ENCODE measurements around the gene ABCB11. TPM values are rescaled to one million over a fixed set of nuclear protein-coding genes. Genes with fewer than 3 reads are reported as not detected.

Gene ABCB11
- polyA plus RNA-seq, 1 donor from 2014 or later = not detected

GRCh38 chr2:168992026-168992425 lies 39.1 kb downstream of the ABCB11 start:
- H3K36me3 ChIP-seq (ENCODE audit: insufficient read depth, low read length) = no peaks in the 10 kb centered on the region
- no peaks in the 10 kb centered on the region for H3K79me2 ChIP-seq (replicated peaks; ENCODE audit: insufficient read depth, low read length)
- H3K9me3 ChIP-seq (ENCODE audit: low read length) = no peaks in the 10 kb centered on the region
- H3K27me3 ChIP-seq (ENCODE audit: insufficient read depth, low read depth, low read length) = no peaks in the 10 kb centered on the region
- no peaks in the 10 kb centered on the region for H3K9me2 ChIP-seq (ENCODE audit: insufficient read depth, low read length)
- TF ChIP-seq POLR2AphosphoS5 (IDR thresholded peaks at IDR 0.05) (no peak), EZH2 (IDR thresholded peaks at IDR 0.05; ENCODE audit: borderline replicate concordance, insufficient read depth, low read length, poor library complexity, severe bottlenecking) (no peak), SMC3 (conservative IDR thresholded peaks at IDR 0.05; ENCODE audit: poor library complexity) (no peak), CTCF (IDR thresholded peaks at IDR 0.05; ENCODE audit: poor library complexity, severe bottlenecking) (no peak), EP300 (conservative IDR thresholded peaks at IDR 0.05; ENCODE audit: poor library complexity, severe bottlenecking) (no peak), TAF1 (IDR thresholded peaks at IDR 0.05; ENCODE audit: low read depth) (no peak), REST (IDR thresholded peaks at IDR 0.05; ENCODE audit: borderline replicate concordance) (no peak), RAD21 (conservative IDR thresholded peaks at IDR 0.05) (no peak), MXI1 (conservative IDR thresholded peaks at IDR 0.05; ENCODE audit: poor library complexity, severe bottlenecking) (no peak)
- H3K4me3 ChIP-seq (ENCODE audit: low read length) = no peak overlapping the region
- H3K9ac ChIP-seq (ENCODE audit: low read length) = no peak overlapping the region
- H2AFZ ChIP-seq (ENCODE audit: low read depth, low read length) = no peak overlapping the region
- H3K4me2 ChIP-seq (ENCODE audit: low read length) = no peak overlapping the region
- H3F3A ChIP-seq (ENCODE audit: insufficient read depth, low read length, poor library complexity, severe bottlenecking) = no peaks in the 10 kb centered on the region
- H4K20me1 ChIP-seq (ENCODE audit: insufficient read depth) = no peaks in the 10 kb centered on the region
- H3K27ac ChIP-seq (ENCODE audit: low read length) = no peak overlapping the region

- Histone ChIP-seq H3K27ac (ENCODE audit: low read length) (no peak overlapping the region), H3K79me2 (replicated peaks; ENCODE audit: insufficient read depth, low read length) (no peaks in the 10 kb centered on the region), H3K4me3 (ENCODE audit: low read length) (no peak overlapping the region), H3K4me2 (ENCODE audit: low read length) (no peak overlapping the region), H3K9ac (ENCODE audit: low read length) (no peak overlapping the region), H2AFZ (ENCODE audit: low read depth, low read length) (no peak overlapping the region), H3F3A (ENCODE audit: insufficient read depth, low read length, poor library complexity, severe bottlenecking) (no peaks in the 10 kb centered on the region), H4K20me1 (ENCODE audit: insufficient read depth) (no peaks in the 10 kb centered on the region), H3K27me3 (ENCODE audit: insufficient read depth, low read depth, low read length) (no peaks in the 10 kb centered on the region), H3K9me2 (ENCODE audit: insufficient read depth, low read length) (no peaks in the 10 kb centered on the region), H3K9me3 (ENCODE audit: low read length) (no peaks in the 10 kb centered on the region), H3K36me3 (ENCODE audit: insufficient read depth, low read length) (no peaks in the 10 kb centered on the region)
- TF ChIP-seq REST (IDR thresholded peaks at IDR 0.05; ENCODE audit: borderline replicate concordance) = no peak
- no peak for TF ChIP-seq TAF1 (IDR thresholded peaks at IDR 0.05; ENCODE audit: low read depth)
- no peak for TF ChIP-seq MXI1 (conservative IDR thresholded peaks at IDR 0.05; ENCODE audit: poor library complexity, severe bottlenecking)
- TF ChIP-seq EP300 (conservative IDR thresholded peaks at IDR 0.05; ENCODE audit: poor library complexity, severe bottlenecking) = no peak
- no peak for TF ChIP-seq EZH2 (IDR thresholded peaks at IDR 0.05; ENCODE audit: borderline replicate concordance, insufficient read depth, low read length, poor library complexity, severe bottlenecking)
- no peak for TF ChIP-seq SMC3 (conservative IDR thresholded peaks at IDR 0.05; ENCODE audit: poor library complexity)
- no peak for TF ChIP-seq CTCF (IDR thresholded peaks at IDR 0.05; ENCODE audit: poor library complexity, severe bottlenecking)
- no peak for TF ChIP-seq POLR2AphosphoS5 (IDR thresholded peaks at IDR 0.05)
- no peak for TF ChIP-seq RAD21 (conservative IDR thresholded peaks at IDR 0.05)
Observed at GRCh38 chr2:168988755-168989154, 42.4 kb downstream of the ABCB11 start.

All from neural cell (in vitro differentiated cells).